Embryonic facial prominence (tissue), 1 donor: ENCODE data around the gene SGF29.
A peak's percentile ranks its signal among the peaks of the same experiment; 100 is the strongest.
"Not testable (repeated sequence)": the region's sequence is repeated elsewhere in the genome, so short reads cannot be mapped to it uniquely, and the experiment has no call there.

Experiments used
- DNase-seq: peaks from one replicate; pipeline ENCODE4 v3.0.0-alpha.2; 2016; ENCODE audit errors: extremely low spot score

Gene SGF29

DNA sequence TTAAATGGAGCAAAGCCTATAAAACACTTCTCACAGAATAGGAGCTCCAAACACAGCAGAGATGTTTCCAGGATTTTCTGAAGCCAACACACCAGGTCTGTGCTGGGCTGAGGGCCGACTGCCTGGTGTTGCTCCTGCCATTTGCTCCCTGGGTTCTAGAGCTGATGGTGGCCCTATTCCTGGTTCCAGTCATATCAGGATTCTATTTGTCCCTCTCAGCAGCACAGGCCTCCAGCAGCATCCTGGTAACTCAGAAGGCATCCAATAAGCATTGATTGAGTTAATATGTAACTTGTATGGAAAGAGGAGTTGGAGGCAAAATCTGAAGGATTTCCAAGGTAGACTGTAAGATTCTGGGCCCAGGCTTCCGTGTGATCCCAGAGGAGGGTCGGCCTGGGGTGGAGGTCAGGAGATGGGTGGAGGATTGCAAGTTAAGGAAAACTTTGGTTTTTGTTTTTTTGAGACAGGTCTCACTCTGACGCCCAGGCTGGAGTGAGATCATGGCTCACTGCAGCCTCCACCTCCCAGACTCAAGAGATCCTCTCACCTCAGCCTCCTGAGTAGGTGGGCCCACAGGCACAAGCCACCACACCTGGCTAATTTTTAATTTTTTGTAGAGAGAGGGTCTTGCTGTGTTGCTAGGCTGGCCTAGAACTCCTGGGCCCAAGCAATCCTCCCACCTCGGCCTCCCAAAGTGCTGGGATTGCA, 20.6 kb upstream of the SGF29 start:
- no peak for DNase-seq

DNA sequence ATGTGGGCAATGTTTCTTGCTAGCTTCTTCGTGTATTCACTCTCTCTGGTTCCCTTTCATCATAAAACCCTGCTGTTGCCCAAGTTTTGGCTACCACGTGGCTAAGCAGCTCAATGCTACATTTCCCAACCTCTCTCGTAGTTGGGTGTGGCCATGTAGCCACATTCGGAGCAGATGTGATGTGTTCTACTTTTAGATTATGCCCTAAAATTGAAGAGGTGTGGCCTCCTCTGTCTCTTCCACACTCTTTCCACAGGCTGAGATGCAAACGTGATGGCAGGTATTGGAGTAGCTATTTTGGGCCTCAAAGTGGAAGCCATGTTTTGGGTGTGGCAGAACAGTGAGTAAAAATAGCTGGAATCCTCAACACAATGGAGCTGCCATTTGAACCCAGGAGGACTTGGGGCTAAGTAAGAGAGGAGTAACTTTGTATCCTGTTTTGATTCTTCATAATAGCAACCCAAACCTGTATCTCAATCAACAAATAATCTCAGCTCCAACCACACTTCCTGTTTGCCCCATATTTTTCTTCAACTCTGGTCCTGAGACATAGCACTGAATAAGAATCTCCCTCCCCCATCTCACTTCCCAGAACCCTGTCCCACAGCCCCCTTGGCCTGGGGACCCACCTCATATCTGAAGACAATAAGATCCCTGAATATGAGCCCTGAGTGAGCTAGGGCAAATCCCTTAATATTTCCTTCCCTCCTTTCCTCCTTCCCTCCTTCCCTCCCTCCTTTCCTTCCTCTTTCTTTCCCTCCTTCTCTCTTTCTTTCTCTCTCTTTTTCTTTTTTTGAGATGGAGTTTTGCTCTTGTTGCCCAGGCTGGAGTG, 19.0 kb upstream of the SGF29 start:
- no peak for DNase-seq

DNA sequence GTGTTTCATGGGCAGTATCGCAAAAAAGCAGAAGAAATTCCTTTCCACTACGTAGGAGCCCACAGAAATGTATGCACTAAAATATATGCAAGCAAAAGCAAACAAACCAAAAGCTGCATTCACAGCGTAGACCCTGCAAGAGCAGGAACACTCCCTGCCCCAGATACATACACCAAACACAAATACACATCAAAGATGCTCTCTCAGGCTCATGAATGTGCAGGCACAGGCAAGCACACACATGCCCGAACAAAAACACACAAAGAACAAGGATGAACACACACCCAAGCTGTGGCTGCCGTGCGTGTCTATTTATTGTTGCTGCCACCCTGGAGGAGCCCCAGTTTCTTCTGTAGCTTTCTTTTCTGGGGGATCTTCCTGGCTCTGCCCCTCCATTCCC, 16.6 kb upstream of the SGF29 start:
- DNase-seq = no peak

DNA sequence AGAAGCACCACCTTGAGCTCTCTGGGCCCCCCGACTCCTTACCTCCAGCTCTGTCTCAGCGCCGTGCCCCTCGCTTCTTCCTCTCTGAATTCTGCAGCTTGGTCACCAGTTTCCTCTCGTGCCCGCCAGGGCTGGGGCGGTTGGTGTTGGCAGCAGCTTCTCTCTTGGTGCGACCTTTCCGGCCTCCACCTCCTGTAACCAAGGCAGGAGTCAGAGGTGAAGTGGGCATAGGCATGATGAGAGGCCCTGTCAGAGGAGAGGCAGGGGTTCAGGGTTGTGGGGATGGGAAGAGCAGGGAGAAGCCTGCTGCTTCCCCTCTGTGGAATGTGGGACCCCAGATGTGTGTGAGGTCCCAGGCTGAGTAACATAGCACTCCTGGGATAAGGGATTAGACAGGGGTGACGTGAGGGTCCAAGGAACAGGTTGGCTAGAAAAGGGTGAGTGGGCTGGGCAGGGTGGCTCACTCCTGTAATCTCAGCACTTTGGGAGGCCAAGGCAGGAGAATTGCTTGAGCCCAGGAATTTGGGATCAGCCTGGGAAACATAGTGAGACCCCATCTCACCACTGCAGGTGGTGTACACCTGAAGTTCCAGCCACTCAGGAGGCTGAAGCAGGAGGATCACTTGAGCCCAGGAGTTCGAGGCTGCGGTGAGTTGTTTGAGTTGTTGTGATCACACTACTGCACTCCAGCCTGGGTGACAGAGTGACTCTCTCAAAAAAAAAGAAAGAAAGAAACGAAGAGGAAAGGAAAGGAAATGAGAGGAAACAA, 15.6 kb upstream of the SGF29 start:
- no peak for DNase-seq

DNA sequence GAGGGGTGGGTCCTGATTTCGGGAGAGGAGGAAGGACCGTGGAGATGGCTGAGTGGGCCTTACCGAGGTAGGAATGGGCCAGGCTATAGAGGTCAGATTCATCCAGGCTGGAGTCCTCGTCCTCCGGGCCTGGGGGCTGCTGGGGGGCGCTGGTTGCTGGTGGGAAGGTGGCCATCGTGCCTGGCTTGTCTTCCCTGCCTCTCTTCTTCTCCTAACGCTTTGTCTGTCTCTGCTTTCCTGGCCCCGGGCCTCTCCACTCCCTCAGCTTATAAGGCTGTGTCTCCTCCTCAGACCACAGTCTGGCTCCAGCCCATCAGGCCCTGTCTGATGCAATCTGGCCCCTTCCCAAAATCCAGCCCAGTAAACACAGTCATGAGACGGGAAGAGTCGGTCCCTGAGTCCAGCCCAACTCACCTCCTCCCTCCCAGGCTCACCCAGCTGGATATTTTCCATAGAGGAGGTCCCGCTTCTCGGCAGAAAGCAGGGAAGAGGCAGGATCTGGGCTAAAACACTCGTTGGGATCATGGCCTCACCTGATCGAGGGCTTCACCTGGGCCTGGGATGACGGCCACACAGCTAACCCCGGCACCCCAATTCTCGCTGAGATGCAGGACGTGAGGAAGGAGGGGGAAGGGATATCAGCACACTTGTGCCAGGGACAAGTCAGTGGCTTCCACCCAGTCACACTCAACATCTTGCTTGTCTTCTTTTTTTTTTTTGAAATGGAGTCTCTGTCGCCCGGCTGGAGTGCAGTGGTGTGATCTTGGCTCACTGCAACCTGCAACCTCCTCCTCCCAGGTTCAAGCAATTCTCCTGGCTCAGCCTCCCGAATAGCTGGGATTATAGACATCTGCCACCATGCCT, 14.8 kb upstream of the SGF29 start, which contains the start of gene NUPR1:
Gene NUPR1 (minus strand): TSS at position 242 of the 864 bp plus-strand sequence. CDS start 67 bp downstream, at position 175.
- DNase-seq = peak; percentile 47

DNA sequence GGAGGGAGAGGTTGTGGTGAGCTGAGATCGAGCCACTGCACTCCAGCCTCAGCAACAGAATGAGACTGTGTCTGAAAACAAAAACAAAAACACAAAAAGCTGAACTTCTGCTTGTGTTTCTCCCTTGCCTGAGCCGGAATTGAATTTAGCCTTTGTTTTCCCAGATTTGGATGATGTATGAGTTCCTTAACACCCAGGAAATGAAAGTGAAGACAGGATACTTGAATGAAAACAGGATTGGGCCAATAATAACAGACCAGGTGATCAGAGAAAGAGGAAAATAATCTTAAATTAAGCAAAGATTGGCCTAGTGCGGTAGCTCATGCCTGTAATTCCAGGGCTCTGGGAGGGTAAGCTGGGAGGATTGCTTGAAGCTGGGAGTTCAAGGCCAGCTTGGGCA, 13.4 kb upstream of the SGF29 start:
- no peak for DNase-seq

DNA sequence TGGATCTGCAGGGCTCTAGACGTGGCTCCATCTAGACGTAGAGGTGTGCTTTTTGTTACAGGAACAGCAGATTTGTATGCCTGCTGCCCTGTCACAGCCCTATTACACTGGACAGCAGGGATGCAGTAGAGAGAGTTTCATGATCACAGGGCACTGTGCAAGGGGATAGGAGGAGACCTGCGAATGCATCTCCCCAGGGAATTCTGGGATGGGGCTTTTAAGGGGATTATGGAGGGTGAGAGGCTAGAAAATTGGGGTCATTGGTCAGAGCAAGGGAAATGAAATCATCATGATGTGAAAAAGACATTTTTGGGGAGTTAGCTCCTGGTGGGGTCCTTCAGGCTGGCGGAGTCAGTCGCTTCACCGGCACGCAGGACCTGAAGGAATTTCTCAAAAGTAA, 11.1 kb upstream of the SGF29 start:
- DNase-seq = no peak

DNA sequence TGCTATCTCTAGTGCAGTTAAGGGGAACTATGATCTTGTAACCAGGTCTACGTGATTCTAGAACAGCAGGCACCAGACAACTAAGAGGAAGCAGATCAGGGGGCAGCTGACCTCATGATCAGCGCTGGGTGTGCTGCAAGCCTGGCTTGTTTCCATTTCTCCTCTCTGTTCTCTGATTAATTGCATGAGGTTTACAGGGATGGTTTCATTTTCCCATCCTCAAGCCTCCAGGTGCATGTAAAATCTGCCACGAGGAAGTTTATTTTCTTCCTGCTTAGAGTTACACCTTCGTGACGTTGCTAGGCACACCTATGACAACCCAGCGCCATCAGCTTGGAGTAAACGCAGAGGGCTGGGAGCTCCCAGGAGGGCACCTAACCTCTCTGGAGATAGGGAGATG, 10.6 kb upstream of the SGF29 start:
- no peak for DNase-seq

DNA sequence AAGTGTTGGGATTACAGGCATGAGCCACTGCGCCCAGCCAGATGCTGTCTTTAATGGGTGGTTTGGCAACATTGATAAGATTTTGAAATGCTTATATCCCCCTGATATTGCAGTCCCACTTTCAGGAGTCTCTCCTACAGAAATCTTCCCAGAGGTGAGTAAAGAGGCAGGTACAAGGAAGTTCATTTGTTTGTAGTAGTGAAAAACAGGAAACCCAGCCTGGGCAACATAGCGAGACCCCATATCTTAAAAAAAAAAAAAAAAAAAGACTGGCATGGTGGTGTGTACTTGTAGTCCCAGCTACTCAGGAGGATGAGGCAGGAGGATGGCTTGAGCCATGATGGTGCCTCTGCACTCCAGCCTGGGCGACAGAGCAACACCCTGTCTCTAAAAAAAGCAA, 8.7 kb upstream of the SGF29 start:
- no peak for DNase-seq

DNA sequence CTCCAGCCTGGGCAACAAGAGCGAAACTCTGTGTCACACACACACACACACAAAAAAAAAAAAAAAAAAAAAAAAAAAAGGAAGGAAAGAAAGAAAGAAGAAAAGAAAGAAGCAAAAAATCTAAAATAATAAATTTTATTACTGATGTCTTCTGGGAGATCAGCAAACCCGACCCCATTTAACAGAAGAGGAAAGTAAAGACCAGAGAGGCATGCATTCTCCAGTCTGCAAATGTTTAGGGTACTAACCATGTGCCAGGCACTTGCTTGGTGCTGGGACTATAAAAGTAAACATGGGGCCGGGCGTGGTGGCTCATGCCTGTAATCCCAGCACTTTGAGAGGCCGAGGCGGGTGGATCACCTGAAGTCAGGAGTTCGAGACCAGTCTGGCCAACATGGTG, 7.8 kb upstream of the SGF29 start:
- not testable (repeated sequence) for DNase-seq

DNA sequence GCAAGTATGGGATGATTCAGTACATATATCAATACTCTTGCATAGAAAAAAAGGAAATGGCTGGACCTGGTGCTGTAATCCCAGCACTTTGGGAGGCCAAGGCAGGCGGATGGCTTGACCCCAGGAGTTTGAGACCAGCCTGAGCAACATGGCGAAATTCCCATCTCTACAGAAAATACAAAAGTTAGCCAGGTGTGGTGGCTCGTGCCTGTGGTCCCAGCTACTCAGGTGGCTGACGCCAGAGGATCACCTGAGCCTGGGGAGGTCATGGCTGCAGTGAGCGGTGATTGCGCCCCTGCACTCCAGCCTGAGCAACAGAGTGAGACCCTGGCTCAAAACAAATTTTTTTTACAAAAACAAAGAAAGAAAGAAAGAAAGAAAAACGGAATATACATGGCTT, 7.1 kb upstream of the SGF29 start:
- no peak for DNase-seq

DNA sequence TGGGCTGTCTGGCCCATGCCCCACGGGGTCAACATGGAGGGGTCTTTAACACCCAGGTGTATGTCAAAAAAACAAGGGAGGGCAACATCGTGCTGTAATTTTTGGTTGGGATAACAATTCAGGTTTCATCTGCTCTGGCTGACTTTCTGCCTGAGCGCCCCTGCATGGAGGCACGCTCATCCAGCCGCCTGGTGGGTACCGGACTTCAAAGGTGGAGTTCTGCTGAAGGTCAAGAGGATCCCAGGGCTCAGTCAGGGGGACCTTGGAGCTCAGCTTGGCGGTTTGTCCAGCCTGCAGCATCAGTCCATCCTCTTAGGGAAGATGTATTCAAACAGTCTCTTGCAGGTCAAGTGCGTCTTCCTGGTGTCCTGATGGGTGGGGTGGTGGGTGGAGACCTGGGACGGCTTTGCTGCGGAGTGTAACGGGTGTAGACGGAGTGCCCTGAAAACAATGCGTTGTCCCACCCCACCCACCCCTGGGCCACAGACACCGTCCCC, 5.4 kb upstream of the SGF29 start:
- no peak for DNase-seq

DNA sequence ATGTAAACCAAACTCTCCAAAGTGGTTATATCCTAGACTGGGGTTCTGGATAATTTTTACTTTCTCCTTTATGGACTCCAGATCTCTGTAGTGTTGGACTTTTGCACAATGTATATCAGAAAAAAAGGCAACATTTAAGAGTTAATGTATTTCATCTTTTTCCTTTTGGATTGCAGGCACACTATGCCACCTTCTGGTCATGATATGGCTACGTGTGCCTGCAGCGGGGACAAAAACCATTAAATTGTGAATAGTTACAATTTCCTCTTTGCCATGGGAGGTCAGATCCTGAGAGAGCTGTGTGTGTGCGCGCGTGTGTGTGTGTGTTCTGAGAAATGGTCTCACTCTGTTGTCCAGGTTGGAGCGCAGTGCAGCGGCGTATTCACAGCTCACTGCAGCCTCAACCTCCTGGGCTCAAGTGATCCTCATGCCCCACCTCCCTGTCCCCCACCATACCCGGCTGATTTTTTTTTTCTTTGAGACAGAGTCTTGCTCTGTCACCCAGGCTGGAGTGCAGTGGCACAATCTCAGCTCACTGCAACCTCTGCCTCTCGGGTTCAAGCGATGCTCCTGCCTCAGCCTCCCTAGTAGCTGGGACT, 4.3 kb upstream of the SGF29 start:
- no peak for DNase-seq

DNA sequence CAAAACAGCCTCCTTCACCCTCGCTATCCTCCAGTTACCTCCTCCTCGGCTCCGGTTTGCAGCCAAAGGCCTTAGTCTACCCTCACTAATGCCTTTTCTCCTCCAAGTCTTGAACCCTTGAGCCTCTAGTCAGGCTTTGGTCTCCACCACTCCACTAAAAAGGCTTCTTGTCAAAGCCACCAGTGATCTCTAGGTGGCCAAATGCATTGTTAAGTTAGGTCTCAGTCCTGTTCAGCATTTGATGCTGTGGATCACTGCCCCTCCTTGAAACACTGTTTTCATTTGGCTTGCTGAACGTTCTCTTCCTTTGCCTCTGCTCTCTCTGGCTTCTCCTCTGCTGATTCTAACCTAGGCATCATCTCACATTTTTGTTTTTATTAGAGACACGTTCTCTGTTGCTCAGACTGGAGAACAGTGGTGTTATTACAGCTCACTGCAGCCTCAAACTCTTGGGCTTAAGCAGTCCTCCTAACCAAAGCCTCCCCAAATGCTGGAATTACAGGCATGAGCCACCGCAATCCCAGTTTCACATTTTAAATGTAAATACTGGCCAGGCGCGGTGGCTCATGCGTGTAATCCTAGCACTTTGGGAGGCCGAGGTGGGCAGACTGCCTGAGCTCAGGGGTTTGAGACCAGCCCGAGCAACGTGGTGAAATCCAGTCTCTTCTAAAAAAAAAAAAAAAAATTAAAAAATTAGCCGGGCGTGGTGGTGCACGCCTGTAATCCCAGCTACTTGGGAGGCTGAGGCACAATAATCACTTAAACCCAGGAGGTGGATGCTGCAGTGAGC, 1.1 kb downstream of the SGF29 start:
- DNase-seq = no peak

DNA sequence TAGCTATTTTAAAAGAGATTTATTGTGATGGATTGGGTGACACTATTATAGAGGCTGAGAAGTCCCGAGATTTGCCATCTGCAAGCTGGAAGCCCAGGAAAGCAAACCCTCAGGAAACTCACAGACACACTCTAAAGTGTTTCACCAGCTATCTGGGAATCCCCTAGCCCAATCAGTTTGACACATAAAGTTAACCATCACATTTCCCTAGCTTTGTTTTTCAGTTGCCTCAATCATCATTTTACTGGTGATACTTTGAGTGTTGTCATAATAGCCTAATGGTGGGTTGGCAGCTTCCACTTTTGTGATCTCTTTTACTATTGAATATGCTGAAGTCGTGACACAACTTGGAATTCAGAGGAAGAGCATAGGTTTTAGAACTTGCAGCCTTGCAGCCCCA, 1.8 kb downstream of the SGF29 start:
- no peak for DNase-seq

DNA sequence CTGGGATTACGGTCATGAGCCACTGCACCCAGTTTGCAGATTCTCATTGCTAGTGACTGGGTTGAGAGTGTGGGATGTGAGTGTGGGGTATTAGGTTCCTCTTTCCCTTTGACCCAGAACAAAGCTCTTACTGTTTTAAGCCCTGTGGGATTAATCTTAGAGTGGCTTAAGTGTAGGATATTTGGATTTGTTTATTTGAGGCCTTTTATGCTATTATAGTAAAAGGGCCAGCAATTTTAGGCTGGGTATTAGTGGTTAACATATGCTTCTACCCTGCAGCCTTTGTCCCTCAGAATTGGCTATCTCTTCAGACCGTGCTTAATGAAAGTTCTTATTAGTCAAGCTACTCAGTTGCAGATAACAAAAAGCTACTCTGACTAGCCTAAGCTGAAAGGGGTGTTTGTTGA, 3.2 kb downstream of the SGF29 start:
- DNase-seq = no peak

DNA sequence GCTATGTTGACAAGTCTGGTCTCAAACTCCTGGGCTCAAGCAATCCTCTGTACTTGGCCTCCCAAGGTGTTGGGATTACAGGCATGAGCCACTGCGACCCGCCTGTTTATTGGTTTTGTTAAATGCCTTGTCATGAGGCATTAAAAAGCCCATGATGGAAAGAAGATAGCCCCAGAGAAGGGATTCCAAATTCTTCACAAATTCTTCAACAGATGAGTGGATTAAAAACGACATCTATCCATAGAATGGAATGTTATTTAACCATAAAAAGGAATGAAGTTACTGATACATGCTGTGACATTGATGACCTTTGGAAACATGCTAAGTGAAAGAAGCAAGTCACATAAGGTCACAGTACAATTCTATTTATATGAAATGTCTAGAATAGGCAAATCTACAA, 4.7 kb downstream of the SGF29 start:
- no peak for DNase-seq

DNA sequence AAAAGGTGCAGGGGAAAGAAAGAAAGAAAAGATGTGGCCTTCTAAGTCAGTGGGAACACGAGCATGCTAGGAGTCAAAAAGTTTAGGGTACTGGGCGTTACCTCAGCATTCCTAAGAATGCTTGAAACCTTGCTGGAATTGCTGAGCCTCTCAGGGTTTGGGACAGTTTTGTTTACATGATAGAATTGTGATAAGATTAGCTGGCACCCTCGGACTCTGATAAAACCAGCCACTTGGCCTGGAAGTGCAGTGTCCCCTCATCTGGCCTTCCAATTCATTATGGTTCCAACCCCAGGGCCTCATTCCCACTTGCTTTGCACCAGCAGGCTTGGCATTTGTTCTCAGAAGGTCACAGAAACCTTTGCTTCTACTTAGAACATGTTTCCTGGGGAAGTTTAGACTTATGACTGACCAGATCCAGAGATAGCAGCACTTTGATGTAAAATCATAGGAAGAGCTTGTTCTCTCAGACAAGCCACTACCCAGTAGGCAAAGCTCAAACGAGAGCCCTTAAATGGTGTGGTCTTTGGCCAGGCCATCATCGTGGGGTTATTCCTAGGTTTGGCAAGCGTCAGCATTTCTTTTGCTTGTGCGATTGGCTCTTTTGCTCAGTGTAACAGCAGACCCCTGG, 8.0 kb downstream of the SGF29 start:
- DNase-seq = no peak

DNA sequence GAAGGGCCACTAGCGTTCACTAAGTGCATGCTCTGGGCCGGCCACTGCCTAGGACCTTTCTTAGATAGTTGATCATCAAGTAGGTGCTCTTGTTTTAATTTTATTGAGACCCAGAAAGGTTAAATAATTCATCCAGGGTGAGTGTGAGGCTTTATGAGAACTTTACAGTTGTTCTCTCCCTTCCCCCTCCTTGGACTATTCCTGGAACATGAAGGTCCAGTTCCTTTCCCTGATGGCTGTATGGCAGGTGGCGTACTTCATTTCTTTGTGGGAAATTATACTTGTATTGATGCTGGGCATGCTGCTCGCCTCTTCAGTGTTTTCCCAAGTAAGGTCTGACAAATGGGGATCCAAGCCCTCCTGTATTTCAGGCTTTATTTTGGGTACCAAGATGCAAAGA, 8.5 kb downstream of the SGF29 start:
- no peak for DNase-seq

DNA sequence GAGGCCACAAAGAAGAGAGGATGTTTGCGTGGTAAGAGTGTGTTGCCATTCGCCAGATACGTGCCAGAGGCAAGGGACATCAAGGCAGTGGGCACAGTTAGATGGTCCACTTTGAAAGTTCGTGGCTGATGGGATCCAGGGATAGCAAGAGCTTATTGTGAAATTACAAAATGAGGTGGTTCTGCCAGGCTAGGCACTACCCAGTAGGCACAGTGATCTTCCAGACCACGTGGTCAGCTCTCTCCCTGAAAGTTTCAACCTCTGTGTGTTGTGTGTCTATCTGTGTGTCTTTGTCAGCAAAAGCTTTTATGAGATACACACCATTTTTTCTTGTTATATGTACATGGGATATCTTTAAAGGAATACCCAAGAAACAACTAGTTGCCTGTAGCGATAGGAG, 9.5 kb downstream of the SGF29 start:
- DNase-seq = no peak
